A673 (cell line): Measurements from ENCODE around the gene IL17A. TPM values are rescaled to one million over a fixed set of nuclear protein-coding genes. Genes with fewer than 3 reads are reported as not detected.

Experiments used
- BruUV-seq: library from RNA; stranded (reverse); fragments of 400-500 nt; replicated peaks from 2 replicates; lab custom pipeline; 2021; lab: Mats Ljungman, UMichigan
- CTCF ChIA-PET: fragments of 300-600 bp; sonication (Branson Sonifier 250); formaldehyde crosslinking; loops from one replicate; lab custom pipeline; 2022; ENCODE audit warnings: antibody characterized with exemption; lab: Charles Lee
- POLR2A ChIA-PET: fragments of 300-600 bp; sonication (Branson Sonifier 250); formaldehyde crosslinking; loops from one replicate; lab custom pipeline; 2022; ENCODE audit warnings: antibody characterized with exemption; ENCODE audit not compliant: low non-redundant PET; lab: Charles Lee
- DNase-seq: peaks from one replicate; pipeline ENCODE4 v3.0.0-alpha.2; 2015; ENCODE audit warnings: low spot score
- H3K27ac ChIP-seq: fragments of 200-600 bp; sonication (generic); 2 replicates; pipeline ENCODE4 v1.5.1; 2016; ENCODE audit warnings: mixed run types, low read depth, mild to moderate bottlenecking, mixed read lengths, antibody characterized with exemption, low read length; ENCODE audit not compliant: poor library complexity, severe bottlenecking
- H3K27me3 ChIP-seq: fragments of 200-600 bp; sonication (generic); replicated peaks from 2 replicates; pipeline ENCODE4 v1.6.1; 2017; ENCODE audit warnings: mixed run types, low read depth, mild to moderate bottlenecking, mixed read lengths, antibody characterized with exemption, low read length; ENCODE audit not compliant: insufficient read depth, poor library complexity
- H3K36me3 ChIP-seq: fragments of 200-600 bp; sonication (generic); 2 replicates; pipeline ENCODE4 v1.6.1; 2016; ENCODE audit warnings: mixed run types, mild to moderate bottlenecking, mixed read lengths, antibody characterized with exemption, low read length; ENCODE audit not compliant: insufficient read depth, poor library complexity, severe bottlenecking
- H3K4me1 ChIP-seq: fragments of 200-600 bp; sonication (generic); 2 replicates; pipeline ENCODE4 v1.6.1; 2017; ENCODE audit warnings: mixed run types, mild to moderate bottlenecking, mixed read lengths, antibody characterized with exemption, low read length; ENCODE audit not compliant: insufficient read depth, poor library complexity, severe bottlenecking
- H3K4me3 ChIP-seq: fragments of 200-600 bp; sonication (generic); 2 replicates; pipeline ENCODE4 v1.5.1; 2016; ENCODE audit warnings: low read depth, mixed run types, mild to moderate bottlenecking, mixed read lengths, low read length; ENCODE audit not compliant: poor library complexity, severe bottlenecking
- H3K9me3 ChIP-seq: fragments of 200-600 bp; sonication (generic); 2 replicates; pipeline ENCODE4 v1.6.1; 2016; ENCODE audit warnings: mixed run types, low read depth, mild to moderate bottlenecking, mixed read lengths, antibody characterized with exemption, low read length; ENCODE audit not compliant: poor library complexity, severe bottlenecking
- CTCF ChIP-seq: fragments of 300-800, 200-600 bp; sonication (generic); conservative IDR thresholded peaks from 2 replicates; pipeline ENCODE4 v1.5.1; 2017; ENCODE audit warnings: low read depth, mild to moderate bottlenecking, antibody characterized with exemption, low read length, moderate library complexity, mixed read lengths
- EZH2 ChIP-seq: fragments of 200-600 bp; sonication (generic); IDR thresholded peaks from 2 replicates; pipeline ENCODE4 v1.6.1; 2017; ENCODE audit warnings: borderline replicate concordance, low read depth, mild to moderate bottlenecking, mixed read lengths, antibody characterized with exemption, low read length; ENCODE audit not compliant: poor library complexity, severe bottlenecking
- intact Hi-C: fragments of 100-400 bp; cut with micrococcal nuclease; formaldehyde crosslinking; loops from one replicate; pipeline ENCODE4 v1.10.0; 2022; ENCODE audit not compliant: unreplicated experiment
- total RNA-seq: library from RNA; stranded (reverse); gene quantifications from 2 replicates; pipeline ENCODE4 v1.2.3, GENCODE V29; 2021

IL17A gene
- total RNA-seq, 1 experiment from 2014 or later = not detected

- H3K36me3 ChIP-seq = no peaks in the 10 kb centered on the region
- intact Hi-C loops = no loop called here
- CTCF ChIA-PET = no interaction called here
- H3K27ac ChIP-seq = no peak overlapping the region
- POLR2A ChIA-PET = no interaction called here
- BruUV-seq = no TSS peak
- TF ChIP-seq EZH2 (no peak), CTCF (no peak)
- no peaks in the 10 kb centered on the region for H3K27me3 ChIP-seq
- H3K9me3 ChIP-seq = no peaks in the 10 kb centered on the region
- H3K4me3 ChIP-seq = no peak overlapping the region
- no peaks in the 10 kb centered on the region for H3K4me1 ChIP-seq
- DNase-seq = no peak
Observed at GRCh38 chr6:52209770-52210169, 23.6 kb downstream of the IL17A start.

DNA sequence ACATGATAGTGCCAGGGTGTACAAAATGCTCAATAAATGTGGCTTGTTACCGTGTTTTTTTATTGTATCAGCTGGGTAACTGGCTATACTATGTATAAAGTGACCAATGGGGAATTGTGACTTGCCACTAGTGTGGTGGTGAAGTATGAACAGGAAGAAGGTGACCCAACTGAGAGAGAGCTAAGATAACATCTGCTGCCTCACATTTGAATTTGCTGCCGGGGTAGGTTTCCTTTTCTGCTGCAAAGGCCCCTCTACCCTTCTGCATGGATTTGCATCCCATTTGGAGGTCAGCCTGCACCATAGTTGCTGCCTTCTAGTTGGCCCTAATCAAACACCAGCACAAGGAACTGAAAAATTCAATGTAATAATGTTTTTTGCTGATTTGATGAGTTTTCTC, 24.1 kb downstream of the IL17A start:
- H3K27me3 ChIP-seq = no peaks in the 10 kb centered on the region
- H3K27ac ChIP-seq = no peak overlapping the region
- H3K36me3 ChIP-seq = no peaks in the 10 kb centered on the region
- H3K4me1 ChIP-seq = no peaks in the 10 kb centered on the region
- no peak overlapping the region for H3K4me3 ChIP-seq
- intact Hi-C loops = no loop called here
- no peak for TF ChIP-seq EZH2
- no peak for TF ChIP-seq CTCF
- ChIA-PET CTCF (no interaction called here), POLR2A (no interaction called here)
- no peaks in the 10 kb centered on the region for H3K9me3 ChIP-seq
- DNase-seq = no peak
- no TSS peak for BruUV-seq

DNA sequence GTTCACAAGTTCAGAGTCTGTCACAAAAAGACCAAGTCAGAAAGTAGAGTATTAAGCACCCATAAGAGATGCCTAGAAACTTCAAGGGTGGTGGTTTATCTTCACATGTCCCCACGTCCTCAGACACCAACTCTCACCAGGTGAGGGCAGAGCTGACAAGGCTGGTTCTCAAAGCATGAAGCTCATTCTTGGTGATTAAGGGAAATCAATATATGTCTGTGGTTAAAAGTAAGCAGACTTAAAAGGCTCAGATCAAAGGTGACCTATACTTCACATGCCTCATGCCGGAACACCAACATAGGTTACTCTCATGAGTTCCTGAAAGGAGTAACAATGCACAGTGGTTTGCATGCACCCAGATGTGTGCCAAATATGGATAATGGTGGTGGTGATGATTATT, 27.0 kb downstream of the IL17A start:
- DNase-seq = no peak
- BruUV-seq = no TSS peak
- Histone ChIP-seq H3K27ac (no peak overlapping the region), H3K4me1 (no peaks in the 10 kb centered on the region), H3K27me3 (no peaks in the 10 kb centered on the region), H3K9me3 (no peaks in the 10 kb centered on the region), H3K36me3 (no peaks in the 10 kb centered on the region), H3K4me3 (no peak overlapping the region)
- TF ChIP-seq CTCF = no peak
- intact Hi-C loops = no loop called here
- ChIA-PET POLR2A (no interaction called here), CTCF (interaction anchor here (0.6 kb wide), 1 partner anchor 60 kb away, joined by 6 read pairs; no protein-coding TSS in a partner anchor)
